ENCODE data around the gene CALD1.

DNA sequence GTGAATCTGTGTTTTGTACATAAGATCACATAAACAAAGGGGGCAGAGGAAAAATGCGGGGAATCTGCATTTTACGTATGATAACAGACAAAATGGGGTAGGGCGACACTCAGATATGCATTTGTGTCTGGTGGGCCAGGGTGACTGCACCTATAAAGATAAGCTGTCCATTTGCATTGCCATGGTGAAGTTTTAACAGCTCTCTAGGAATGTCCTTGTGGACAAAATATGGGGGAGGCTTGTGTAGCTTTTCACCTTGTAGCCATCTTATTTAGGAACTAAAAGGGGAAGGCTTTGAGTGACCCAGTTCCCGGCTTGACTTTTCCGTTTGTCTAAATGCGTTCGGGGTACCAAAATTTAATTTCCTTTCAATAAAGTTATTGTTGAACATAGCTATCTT, 114.5 kb downstream of the CALD1 start:
- TF ChIP-seq, protein P1, sequence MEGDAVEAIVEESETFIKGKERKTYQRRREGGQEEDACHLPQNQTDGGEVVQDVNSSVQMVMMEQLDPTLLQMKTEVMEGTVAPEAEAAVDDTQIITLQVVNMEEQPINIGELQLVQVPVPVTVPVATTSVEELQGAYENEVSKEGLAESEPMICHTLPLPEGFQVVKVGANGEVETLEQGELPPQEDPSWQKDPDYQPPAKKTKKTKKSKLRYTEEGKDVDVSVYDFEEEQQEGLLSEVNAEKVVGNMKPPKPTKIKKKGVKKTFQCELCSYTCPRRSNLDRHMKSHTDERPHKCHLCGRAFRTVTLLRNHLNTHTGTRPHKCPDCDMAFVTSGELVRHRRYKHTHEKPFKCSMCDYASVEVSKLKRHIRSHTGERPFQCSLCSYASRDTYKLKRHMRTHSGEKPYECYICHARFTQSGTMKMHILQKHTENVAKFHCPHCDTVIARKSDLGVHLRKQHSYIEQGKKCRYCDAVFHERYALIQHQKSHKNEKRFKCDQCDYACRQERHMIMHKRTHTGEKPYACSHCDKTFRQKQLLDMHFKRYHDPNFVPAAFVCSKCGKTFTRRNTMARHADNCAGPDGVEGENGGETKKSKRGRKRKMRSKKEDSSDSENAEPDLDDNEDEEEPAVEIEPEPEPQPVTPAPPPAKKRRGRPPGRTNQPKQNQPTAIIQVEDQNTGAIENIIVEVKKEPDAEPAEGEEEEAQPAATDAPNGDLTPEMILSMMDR (IDR thresholded peaks at IDR 0.05), result no peak
- TF ChIP-seq EZH2 (IDR thresholded peaks at IDR 0.05) (no peak), EZH2phosphoT487 (IDR thresholded peaks at IDR 0.05) (no peak)

Data from neural progenitor cell (in vitro differentiated cells).